GM18858 (cell line): ENCODE measurements around the gene WFIKKN2.

Experiments used
- ATAC-seq: cut with Tn5 transposase; IDR thresholded peaks from one replicate; pipeline ENCODE4 v1.9.1; 2021; ENCODE audit not compliant: unreplicated experiment

The WFIKKN2 gene

GRCh38 chr17:50808888-50809287, 26.5 kb upstream of the WFIKKN2 start:
- no peak for ATAC-seq

GRCh38 chr17:50813583-50813982, 21.8 kb upstream of the WFIKKN2 start:
- no peak for ATAC-seq

- no peak for ATAC-seq
Measured at GRCh38 chr17:50815400-50815799, 20.0 kb upstream of the WFIKKN2 start.

DNA sequence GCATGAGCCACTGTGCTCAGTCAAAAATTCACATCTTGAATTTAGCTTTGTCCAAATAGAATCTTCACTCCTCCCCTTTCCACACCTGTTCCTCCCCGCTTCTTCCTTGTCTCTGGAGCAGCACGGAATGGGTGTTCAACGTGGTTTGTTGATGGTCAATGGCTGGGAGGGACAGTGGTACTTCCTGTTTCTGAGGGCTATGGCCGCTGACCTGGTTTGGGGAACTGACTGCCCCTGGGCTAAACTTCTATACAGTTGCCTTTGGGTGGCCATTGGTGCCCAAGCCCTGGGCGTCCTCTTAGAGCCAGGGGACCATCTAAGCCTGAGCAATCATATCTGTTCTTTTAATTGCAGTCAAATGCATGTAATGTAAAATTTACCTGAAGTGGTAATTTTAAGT, 19.1 kb upstream of the WFIKKN2 start:
- no peak for ATAC-seq

GRCh38 chr17:50816771-50817751, 18.3 kb upstream of the WFIKKN2 start:
- no peak for ATAC-seq

DNA sequence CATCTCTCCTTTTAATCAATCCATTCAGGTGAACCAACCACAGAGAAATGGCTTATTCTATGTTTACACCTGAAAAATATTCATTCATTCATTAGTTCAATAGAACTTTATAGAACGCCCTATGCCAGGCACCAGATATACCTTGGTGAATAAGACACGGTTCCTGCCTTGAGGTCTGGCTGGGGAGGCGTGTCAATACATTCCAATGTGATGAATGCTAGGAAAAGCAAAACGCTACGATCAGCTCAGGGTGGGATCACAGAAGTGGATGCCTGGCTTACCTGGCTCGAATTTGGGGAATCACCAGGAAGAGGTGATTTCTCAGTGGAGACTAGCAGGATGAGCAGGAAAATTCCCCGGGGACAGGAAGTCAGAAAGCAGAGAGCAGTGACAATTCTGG, 17.5 kb upstream of the WFIKKN2 start:
- ATAC-seq, result no peak

DNA sequence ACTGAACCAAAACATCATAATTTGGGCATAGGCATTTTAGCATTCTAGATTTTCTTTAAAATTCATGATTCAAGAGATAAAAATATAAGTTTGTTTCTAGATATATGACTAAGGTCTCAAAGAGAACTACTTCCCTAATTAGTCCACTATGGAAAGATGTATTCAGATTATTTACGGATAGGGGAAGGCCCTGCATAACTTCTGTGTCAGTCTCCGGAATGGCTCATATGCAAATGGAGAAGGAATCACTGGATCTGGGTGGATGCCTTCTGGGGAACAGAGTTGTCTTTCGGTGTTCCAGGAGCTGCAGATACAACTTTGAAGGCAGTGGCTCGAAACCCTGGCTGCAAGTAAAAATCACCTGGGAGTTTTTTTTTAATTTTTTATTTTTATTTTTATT, 17.1 kb upstream of the WFIKKN2 start:
- no peak for ATAC-seq

- ATAC-seq, result no peak
Measured at GRCh38 chr17:50818921-50819657, 16.3 kb upstream of the WFIKKN2 start.

- no peak for ATAC-seq
Measured at GRCh38 chr17:50820651-50821050, 14.7 kb upstream of the WFIKKN2 start.

GRCh38 chr17:50822550-50822949, 12.8 kb upstream of the WFIKKN2 start:
- ATAC-seq, result no peak

GRCh38 chr17:50824429-50824828, 11.0 kb upstream of the WFIKKN2 start:
- no peak for ATAC-seq

GRCh38 chr17:50825188-50825587, 10.2 kb upstream of the WFIKKN2 start:
- ATAC-seq, result no peak

GRCh38 chr17:50828508-50829170, 6.7 kb upstream of the WFIKKN2 start:
- peak; percentile 82 for ATAC-seq

- ATAC-seq, result no peak
Measured at GRCh38 chr17:50829332-50829731, 6.1 kb upstream of the WFIKKN2 start.

GRCh38 chr17:50830352-50830751, 5.0 kb upstream of the WFIKKN2 start:
- ATAC-seq, result no peak

- ATAC-seq, result no peak
Measured at GRCh38 chr17:50830994-50831393, 4.4 kb upstream of the WFIKKN2 start.

DNA sequence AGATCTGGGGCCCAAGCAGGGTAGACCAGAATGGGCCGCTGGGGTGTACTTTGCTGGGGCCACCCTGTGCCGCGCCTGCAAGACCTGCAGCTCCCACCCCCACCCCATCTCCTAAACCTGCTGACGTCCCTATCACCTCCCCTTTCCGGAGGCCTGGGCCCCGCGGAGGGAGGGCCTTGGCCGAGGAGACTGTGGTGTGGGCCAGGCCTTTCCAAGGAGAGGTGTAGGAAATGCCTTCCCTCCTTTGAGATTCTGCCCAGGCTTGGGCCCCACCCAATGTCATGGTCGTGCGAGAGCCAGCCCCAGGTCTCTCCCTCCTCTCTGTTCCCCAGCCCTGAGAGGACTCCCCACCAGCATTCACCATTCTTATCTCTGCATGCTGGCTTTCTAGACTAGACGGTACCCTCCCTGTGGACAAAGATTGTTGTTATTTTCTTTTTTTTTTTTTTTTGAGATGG, 3.9 kb upstream of the WFIKKN2 start:
- no peak for ATAC-seq

DNA sequence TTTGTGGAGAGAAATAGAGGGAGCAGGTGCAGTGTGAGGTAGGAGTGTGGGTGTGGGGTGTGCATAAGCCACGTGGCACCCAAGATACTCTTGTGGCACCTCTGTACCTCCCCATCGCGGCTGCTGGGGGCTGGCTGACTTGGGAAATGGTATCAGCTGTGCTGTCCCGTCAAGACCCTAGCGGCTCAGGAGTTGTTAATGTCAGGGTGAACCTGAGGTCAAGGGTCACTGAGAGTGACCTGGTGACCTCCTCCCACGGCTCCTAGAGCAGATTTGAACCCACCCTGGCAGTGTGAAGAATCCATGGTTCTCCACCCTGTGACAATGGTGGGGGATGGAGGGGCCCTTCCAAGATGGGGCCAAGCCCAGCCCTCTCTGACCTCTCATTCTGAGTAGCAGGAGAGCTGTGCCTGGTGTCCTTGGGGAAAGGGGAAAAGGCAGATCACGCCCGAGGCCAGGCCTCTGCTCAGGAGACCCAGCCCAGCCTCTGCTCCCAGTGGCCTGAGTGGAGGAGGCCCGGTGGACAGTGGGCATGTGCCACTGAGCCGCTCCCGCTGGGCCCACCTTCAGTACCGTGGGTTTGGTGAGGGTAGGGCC, 3.0 kb upstream of the WFIKKN2 start:
- ATAC-seq, result no peak

DNA sequence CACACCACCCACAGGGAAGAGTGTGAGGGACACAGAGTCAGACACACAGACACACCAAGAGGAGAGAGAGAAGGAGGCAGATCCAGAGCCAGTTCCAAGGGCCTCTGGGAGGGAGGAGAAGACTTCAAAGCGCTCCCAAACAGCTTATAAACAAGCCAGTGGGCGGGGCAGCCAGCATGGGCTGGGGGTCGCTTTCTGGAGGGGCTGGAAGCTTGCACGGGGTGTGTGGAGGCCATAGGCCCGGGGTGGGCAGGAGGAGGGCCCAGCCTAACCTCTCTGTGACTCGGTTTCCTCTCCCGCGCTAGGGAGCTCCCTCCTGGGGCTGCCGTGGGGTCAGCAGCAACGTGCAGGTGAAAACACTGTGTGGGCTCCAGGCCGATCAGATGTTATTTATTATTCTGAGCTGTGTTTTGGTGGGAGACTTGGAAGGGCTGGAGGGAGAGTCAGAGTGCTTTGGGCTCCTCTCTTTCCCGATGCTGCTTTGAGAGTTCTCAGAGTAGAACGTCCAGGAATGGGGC, 2.5 kb upstream of the WFIKKN2 start:
- no peak for ATAC-seq

DNA sequence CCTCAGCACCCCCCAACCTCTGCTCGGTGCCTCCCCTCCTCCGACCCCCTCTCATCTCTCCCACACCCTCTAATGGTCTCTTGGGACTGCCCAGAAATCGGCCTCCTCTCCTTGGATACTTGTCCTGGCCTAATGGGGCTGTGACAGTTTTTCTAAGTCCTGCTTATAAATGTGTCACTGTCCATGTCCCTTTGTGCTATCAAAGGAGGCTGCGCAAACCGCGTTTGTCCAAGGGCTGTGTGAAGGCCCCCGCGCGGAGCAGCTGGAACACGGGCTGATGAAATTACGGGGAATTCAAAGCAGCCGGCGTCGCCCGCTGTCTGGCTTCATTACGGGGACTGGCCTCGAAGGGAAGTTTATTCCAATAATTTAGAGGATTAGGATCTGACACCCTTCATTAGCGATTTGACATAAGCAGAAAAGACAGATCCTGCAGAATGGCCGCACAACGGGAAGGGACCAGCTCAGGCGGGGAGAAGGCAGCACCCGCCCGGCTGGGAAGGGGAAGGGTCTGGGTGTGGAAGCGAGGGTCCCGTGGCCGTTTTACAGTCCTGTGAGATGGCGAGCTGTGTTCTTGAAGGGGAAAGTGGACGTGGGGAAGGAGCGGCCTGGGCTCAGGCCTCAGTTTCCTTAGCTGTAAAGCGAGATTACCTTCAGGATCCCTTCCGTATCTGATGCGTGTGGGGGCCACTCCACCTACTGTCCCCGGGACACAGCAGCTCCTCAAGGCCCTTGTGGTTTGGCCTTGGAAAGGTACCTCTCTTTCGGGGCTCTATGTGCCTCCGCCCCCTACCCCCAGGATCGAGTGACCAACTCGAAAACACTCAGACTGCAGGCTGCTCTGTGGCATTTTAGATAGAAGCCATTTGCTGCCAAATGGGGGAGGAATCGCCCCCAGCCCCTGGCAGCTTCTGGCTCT, 1.6 kb upstream of the WFIKKN2 start:
- no peak for ATAC-seq
